Measurements from ENCODE around the gene HOOK1. TPM values are rescaled to one million over a fixed set of nuclear protein-coding genes. Genes with fewer than 3 reads are reported as not detected.

Gene HOOK1
- total RNA-seq, 2 experiments from 2014 or later = not detected

DNA sequence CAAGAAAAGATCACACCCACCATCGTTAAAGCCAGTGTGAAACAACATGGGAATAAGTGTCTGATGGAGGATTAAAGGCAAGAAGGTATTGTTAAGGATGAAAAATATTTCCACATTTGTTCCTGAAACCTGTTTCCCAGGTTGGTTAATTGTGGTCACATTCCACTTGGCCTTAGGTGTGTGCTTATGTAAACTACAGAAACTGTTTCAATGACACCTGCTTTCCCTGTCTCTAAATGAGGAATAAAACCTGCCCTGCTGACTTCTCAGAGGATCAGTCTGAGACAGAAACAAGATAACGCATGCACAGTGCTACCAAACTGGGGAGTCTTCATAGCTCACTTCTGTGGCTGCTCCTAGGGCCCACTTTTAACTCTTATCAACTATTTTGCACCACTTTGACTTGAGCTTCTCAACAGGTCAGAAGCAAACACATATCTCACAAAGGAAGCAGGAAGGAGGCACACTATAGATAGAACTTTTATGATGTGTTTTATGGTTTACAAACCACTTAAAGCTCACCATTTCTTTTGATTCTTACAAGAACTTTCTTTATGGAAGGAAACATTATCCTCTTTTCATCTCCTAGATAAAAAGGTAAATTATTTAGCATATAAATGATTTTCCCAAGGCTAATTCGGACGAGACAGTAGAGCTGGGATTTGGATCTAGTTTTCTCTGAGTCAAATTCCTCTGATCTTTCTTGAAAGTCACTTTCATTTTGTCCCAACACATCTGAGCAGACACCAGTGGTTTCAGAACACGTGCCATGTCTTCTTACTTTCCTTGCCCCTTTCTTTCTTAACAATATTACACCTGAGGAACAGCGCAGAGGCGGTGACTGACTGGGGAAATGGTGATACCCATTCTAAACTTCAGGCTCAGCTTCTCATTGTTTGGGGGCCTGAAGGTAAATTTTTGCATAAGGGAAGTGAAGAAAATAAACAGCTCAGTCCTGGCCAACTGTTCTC lies 78.4 kb downstream of the HOOK1 start:
- Histone ChIP-seq H4K20me1 (ENCODE audit: insufficient read depth, low read length) (no peaks in the 10 kb centered on the region), H3K4me2 (ENCODE audit: low read length) (no peak overlapping the region), H3K79me2 (ENCODE audit: insufficient read depth, low read depth, low read length) (no peaks in the 10 kb centered on the region), H3K9me3 (ENCODE audit: low read length) (no peaks in the 10 kb centered on the region), H3K9me2 (ENCODE audit: insufficient read depth, low read length) (no peaks in the 10 kb centered on the region), H2AFZ (ENCODE audit: low read length) (no peak overlapping the region), H3K27ac (ENCODE audit: low read depth, low read length, poor library complexity, severe bottlenecking) (no peak overlapping the region), H3K4me1 (ENCODE audit: insufficient read depth, low read length, poor library complexity, severe bottlenecking) (no peaks in the 10 kb centered on the region), H3K4me3 (ENCODE audit: low read depth, low read length, poor library complexity, severe bottlenecking) (no peak overlapping the region), H3K36me3 (ENCODE audit: insufficient read depth, low read length) (no peaks in the 10 kb centered on the region)
- ChIA-PET CTCF (ENCODE audit: unreplicated experiment) (no interaction called here), POLR2A (interaction anchor here (0.6 kb wide), 2 partner anchors 8 to 64 kb away, joined by 3 read pairs; no protein-coding TSS in a partner anchor)
- TF ChIP-seq, protein P1, sequence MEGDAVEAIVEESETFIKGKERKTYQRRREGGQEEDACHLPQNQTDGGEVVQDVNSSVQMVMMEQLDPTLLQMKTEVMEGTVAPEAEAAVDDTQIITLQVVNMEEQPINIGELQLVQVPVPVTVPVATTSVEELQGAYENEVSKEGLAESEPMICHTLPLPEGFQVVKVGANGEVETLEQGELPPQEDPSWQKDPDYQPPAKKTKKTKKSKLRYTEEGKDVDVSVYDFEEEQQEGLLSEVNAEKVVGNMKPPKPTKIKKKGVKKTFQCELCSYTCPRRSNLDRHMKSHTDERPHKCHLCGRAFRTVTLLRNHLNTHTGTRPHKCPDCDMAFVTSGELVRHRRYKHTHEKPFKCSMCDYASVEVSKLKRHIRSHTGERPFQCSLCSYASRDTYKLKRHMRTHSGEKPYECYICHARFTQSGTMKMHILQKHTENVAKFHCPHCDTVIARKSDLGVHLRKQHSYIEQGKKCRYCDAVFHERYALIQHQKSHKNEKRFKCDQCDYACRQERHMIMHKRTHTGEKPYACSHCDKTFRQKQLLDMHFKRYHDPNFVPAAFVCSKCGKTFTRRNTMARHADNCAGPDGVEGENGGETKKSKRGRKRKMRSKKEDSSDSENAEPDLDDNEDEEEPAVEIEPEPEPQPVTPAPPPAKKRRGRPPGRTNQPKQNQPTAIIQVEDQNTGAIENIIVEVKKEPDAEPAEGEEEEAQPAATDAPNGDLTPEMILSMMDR (conservative IDR thresholded peaks at IDR 0.05; ENCODE audit: low read length) = no peak
- no peak for TF ChIP-seq EZH2phosphoT487 (IDR thresholded peaks at IDR 0.05; ENCODE audit: borderline replicate concordance, low read depth, low read length)
- intact Hi-C loops (cut with micrococcal nuclease; ENCODE audit: unreplicated experiment) = no loop called here
- DNase-seq (ENCODE audit: low spot score) = no peak
- BruUV-seq (replicated peaks) = no TSS peak

DNA sequence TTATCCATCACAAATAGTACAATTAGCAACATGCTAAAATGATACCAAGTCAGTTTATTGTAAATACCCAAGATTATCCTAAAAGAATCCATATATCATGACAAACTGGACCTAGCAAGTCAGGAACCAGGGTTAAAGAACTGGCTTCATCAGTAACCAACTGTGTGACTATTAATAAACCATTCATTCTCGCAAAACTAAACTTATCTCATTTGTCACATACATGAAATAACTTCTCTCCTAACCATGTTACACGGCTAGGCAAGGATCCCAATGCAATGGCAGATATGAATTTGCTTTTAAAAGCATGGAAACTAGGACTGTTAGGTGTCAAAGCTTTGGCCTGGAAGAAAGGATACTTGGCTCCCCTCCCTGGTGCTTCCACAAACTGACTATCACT lies 82.4 kb downstream of the HOOK1 start:
- POLR2A ChIA-PET = no interaction called here
- DNase-seq (ENCODE audit: low spot score) = no peak
- Histone ChIP-seq H3K4me3 (ENCODE audit: low read depth, low read length, poor library complexity, severe bottlenecking) (no peak overlapping the region), H3K79me2 (ENCODE audit: insufficient read depth, low read depth, low read length) (no peaks in the 10 kb centered on the region), H4K20me1 (ENCODE audit: insufficient read depth, low read length) (no peaks in the 10 kb centered on the region), H3K36me3 (ENCODE audit: insufficient read depth, low read length) (no peaks in the 10 kb centered on the region), H3K27ac (ENCODE audit: low read depth, low read length, poor library complexity, severe bottlenecking) (no peak overlapping the region), H3K9me2 (ENCODE audit: insufficient read depth, low read length) (no peaks in the 10 kb centered on the region), H3K4me1 (ENCODE audit: insufficient read depth, low read length, poor library complexity, severe bottlenecking) (no peaks in the 10 kb centered on the region), H2AFZ (ENCODE audit: low read length) (no peak overlapping the region), H3K9me3 (ENCODE audit: low read length) (no peaks in the 10 kb centered on the region), H3K4me2 (ENCODE audit: low read length) (no peak overlapping the region)
- no peak for TF ChIP-seq EZH2phosphoT487 (IDR thresholded peaks at IDR 0.05; ENCODE audit: borderline replicate concordance, low read depth, low read length)
- TF ChIP-seq, protein P1 (conservative IDR thresholded peaks at IDR 0.05; ENCODE audit: low read length) = no peak
- intact Hi-C loops (cut with micrococcal nuclease; ENCODE audit: unreplicated experiment) = no loop called here
- CTCF ChIA-PET (ENCODE audit: unreplicated experiment) = no interaction called here
- BruUV-seq (replicated peaks) = no TSS peak

DNA sequence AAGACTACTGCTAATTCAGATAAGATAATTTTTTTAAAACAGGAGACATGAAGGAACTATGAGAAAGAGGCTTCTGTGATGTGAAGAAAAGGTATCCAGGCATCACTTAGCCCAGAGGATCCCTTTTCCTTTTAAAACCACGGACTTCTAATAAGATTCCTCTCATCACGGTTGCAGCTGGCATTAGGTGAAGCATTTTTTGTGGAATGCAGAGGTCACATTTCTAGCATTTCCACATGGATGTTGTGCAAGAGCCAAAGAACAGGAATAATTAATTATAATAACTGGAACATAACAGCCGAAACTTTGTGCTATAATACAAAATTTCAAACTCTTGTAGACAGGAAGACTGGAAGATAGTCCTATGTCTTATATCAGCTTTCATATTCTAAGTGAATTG lies 84.2 kb downstream of the HOOK1 start:
- CTCF ChIA-PET (ENCODE audit: unreplicated experiment) = no interaction called here
- Histone ChIP-seq H3K4me3 (ENCODE audit: low read depth, low read length, poor library complexity, severe bottlenecking) (no peak overlapping the region), H3K27ac (ENCODE audit: low read depth, low read length, poor library complexity, severe bottlenecking) (no peak overlapping the region), H3K9me2 (ENCODE audit: insufficient read depth, low read length) (no peaks in the 10 kb centered on the region), H3K4me1 (ENCODE audit: insufficient read depth, low read length, poor library complexity, severe bottlenecking) (no peaks in the 10 kb centered on the region), H2AFZ (ENCODE audit: low read length) (no peak overlapping the region), H3K79me2 (ENCODE audit: insufficient read depth, low read depth, low read length) (no peaks in the 10 kb centered on the region), H3K4me2 (ENCODE audit: low read length) (no peak overlapping the region), H3K9me3 (ENCODE audit: low read length) (no peaks in the 10 kb centered on the region), H4K20me1 (ENCODE audit: insufficient read depth, low read length) (no peaks in the 10 kb centered on the region), H3K36me3 (ENCODE audit: insufficient read depth, low read length) (no peaks in the 10 kb centered on the region)
- POLR2A ChIA-PET = no interaction called here
- no peak for DNase-seq (ENCODE audit: low spot score)
- TF ChIP-seq, protein P1 (conservative IDR thresholded peaks at IDR 0.05; ENCODE audit: low read length) = no peak
- no peak for TF ChIP-seq EZH2phosphoT487 (IDR thresholded peaks at IDR 0.05; ENCODE audit: borderline replicate concordance, low read depth, low read length)
- BruUV-seq (replicated peaks) = no TSS peak
- intact Hi-C loops (cut with micrococcal nuclease; ENCODE audit: unreplicated experiment) = no loop called here

Data from OCI-LY7 (cell line).